Common myeloid progenitor, CD34-positive (primary cell): ENCODE measurements around the gene ZNF746.

Source experiments
- CTCF ChIA-PET: fragments of 350-600 bp; sonication (Branson Sonifier 250); formaldehyde crosslinking; loops from one replicate; lab custom pipeline; 2021; ENCODE audit warnings: antibody characterized with exemption; lab: Charles Lee
- POLR2A ChIA-PET: fragments of 350-600 bp; sonication (Branson Sonifier 250); formaldehyde crosslinking; loops from one replicate; lab custom pipeline; 2021; ENCODE audit warnings: antibody characterized with exemption; lab: Charles Lee
- DNase-seq, 3 donors: peaks; one replicate each; pipeline versions ENCODE4 v3.0.0 to v3.0.0-alpha.2; 2013
- H3K27ac ChIP-seq, 2 experiments: 1 replicate in 1 of 2; 2 replicates in 1 of 2; pipeline ENCODE4 v1.7.0; 2013; ENCODE audit warnings: inconsistent platforms in 2 of 2, low read length in 2 of 2, mild to moderate bottlenecking in 2 of 2, low read depth in 1 of 2, moderate library complexity in 1 of 2; ENCODE audit not compliant: severe bottlenecking in 2 of 2, insufficient read depth in 1 of 2, poor library complexity in 1 of 2
- H3K27me3 ChIP-seq, 5 experiments: replicated peaks in 2 of 5; 1 replicate in 3 of 5; 2 replicates in 2 of 5; pipeline versions ENCODE4 v1.6.1 to v1.7.0; 2013; ENCODE audit warnings: low read length in 4 of 5, mild to moderate bottlenecking in 2 of 5, moderate library complexity in 2 of 5, inconsistent platforms in 1 of 5; ENCODE audit not compliant: insufficient read depth in 5 of 5, control insufficient read depth in 4 of 5
- H3K36me3 ChIP-seq, 4 experiments: 1 replicate in 2 of 4; 2 replicates in 2 of 4; pipeline versions ENCODE4 v1.6.1 to v1.7.0; 2013; ENCODE audit warnings: low read length in 3 of 4, control low read depth in 1 of 4, mild to moderate bottlenecking in 1 of 4; ENCODE audit not compliant: control insufficient read depth in 4 of 4, insufficient read depth in 4 of 4
- H3K4me1 ChIP-seq, 4 experiments: 1 replicate in 3 of 4; 2 replicates in 1 of 4; pipeline versions ENCODE4 v1.6.1 to v1.7.1; 2013; ENCODE audit warnings: low read length in 3 of 4, mild to moderate bottlenecking in 3 of 4, control low read depth in 1 of 4, inconsistent platforms in 1 of 4, moderate library complexity in 1 of 4; ENCODE audit not compliant: control insufficient read depth in 4 of 4, insufficient read depth in 4 of 4; ENCODE audit errors: control extremely low read depth in 1 of 4
- H3K4me3 ChIP-seq, 7 experiments: 1 replicate in 4 of 7; 2 replicates in 3 of 7; pipeline versions ENCODE4 v1.5.1 to v1.7.0; 2013; ENCODE audit warnings: mild to moderate bottlenecking in 7 of 7, low read length in 6 of 7, moderate library complexity in 6 of 7, inconsistent platforms in 2 of 7, low read depth in 2 of 7, control low read depth in 1 of 7; ENCODE audit not compliant: insufficient read depth in 4 of 7, control insufficient read depth in 1 of 7; ENCODE audit errors: extremely low read depth in 1 of 7
- H3K9me3 ChIP-seq, 5 experiments: 1 replicate in 4 of 5; 2 replicates in 1 of 5; pipeline versions ENCODE4 v1.6.1 to v1.7.1; 2013; ENCODE audit warnings: low read length in 4 of 5, mild to moderate bottlenecking in 2 of 5, inconsistent platforms in 1 of 5, low read depth in 1 of 5, moderate library complexity in 1 of 5; ENCODE audit not compliant: control insufficient read depth in 4 of 5, insufficient read depth in 2 of 5; ENCODE audit errors: control extremely low read depth in 1 of 5
- WGBS: methylation state at CpG from one replicate; pipeline ENCODE4 v1.1.5; 2013; ENCODE audit not compliant: insufficient coverage; 5-methylcytosine and 5-hydroxymethylcytosine counted together

Gene ZNF746

DNA sequence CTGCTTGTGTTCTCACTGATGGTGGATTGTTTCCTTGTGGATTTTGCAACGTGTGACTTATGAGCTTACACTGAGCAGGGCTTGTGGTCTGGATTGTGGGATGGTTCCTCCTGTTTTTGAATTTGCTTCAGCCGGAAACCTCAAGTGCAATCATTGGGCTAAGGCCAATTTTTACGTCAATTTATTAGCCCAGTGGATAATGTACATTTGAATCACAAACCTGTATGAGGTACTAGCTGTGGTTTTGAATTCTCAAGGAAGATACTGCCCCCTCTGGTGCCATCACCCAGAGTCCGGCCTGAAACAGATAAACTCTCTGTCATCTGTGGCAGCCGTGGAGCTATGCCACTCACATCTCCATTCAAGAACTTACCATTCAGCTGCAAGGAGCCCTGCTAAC, 29.4 kb downstream of the ZNF746 start:
- H3K27me3 ChIP-seq, result no peaks in the 10 kb centered on the region
- peaks cover 5 to 17% (median 12%) of the 10 kb centered on the region in 4 experiments for H3K36me3 ChIP-seq
- no peaks in the 10 kb centered on the region for H3K4me1 ChIP-seq
- ChIA-PET CTCF (no interaction called here), POLR2A (no interaction called here)
- H3K27ac ChIP-seq, result no peak overlapping the region
- H3K9me3 ChIP-seq, result peaks cover 0 to 16% (median 0%) of the 10 kb centered on the region in 5 experiments
- H3K4me3 ChIP-seq, result no peak overlapping the region
- no peak for DNase-seq
- 91% methylated on average over 5 of the region's 5 CpGs for WGBS

- peaks cover 0 to 16% (median 0%) of the 10 kb centered on the region in 5 experiments for H3K9me3 ChIP-seq
- no peak overlapping the region for H3K27ac ChIP-seq
- DNase-seq, result no peak
- ChIA-PET POLR2A (interaction anchor here (0.7 kb wide), 1 partner anchor 145 kb away, joined by 4 read pairs; no protein-coding TSS in a partner anchor), CTCF (interaction anchor here (0.6 to 1.4 kb wide), 3 partner anchors 8 to 13 kb away, joined by 3 to 4 read pairs (median 4); no protein-coding TSS in a partner anchor)
- no peak overlapping the region for H3K4me3 ChIP-seq
- peaks cover 2 to 10% (median 8%) of the 10 kb centered on the region in 4 experiments for H3K36me3 ChIP-seq
- no CpG with 5 or more reads among the region's 1 CpG for WGBS
- no peaks in the 10 kb centered on the region for H3K4me1 ChIP-seq
- no peaks in the 10 kb centered on the region for H3K27me3 ChIP-seq
Observed at GRCh38 chr7:149467321-149467859, 30.2 kb downstream of the ZNF746 start.

GRCh38 chr7:149466364-149466763, 31.2 kb downstream of the ZNF746 start:
- Histone ChIP-seq H3K27me3 (no peaks in the 10 kb centered on the region), H3K4me3 (no peak overlapping the region), H3K36me3 (peaks cover 0 to 5% (median 4%) of the 10 kb centered on the region in 4 experiments), H3K27ac (no peak overlapping the region), H3K4me1 (peaks cover 0 to under 1% (median 0%) of the 10 kb centered on the region in 4 experiments), H3K9me3 (peaks cover 0 to 16% (median 0%) of the 10 kb centered on the region in 5 experiments)
- ChIA-PET POLR2A (no interaction called here), CTCF (interaction anchor here (1.4 kb wide), 1 partner anchor 9 kb away, joined by 4 read pairs; no protein-coding TSS in a partner anchor)
- DNase-seq, result no peak

DNA sequence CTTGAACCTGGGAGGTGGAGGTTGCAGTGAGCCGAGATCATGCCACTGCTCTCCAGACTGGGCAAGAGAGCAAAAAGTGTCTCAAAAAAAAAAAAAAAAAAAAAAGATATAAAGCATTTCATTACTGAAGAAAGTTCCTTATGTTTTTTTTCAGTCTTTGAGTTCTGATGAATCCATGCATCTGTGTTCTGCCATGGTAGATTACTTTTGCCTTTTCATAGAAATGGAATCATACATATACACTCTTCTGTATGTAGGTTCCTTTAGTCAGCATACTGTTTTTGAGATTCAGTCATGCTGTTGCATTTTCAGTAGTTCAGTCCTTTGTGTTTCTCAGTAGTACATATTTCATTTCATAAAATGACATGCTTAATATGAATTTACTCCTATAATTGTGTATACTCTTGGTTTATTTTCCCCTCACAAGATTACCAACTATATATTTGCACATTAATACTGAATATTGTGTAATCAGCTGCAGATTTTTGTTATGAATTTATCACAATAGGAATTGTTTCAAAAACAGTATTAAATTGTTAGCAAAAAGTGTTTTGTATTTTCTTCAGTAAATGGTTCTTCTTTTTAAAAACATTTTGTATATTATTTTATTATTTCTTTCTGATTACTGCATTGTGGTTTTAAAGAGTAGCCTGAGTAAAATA, 34.0 kb downstream of the ZNF746 start:
- WGBS, result no CpG with 5 or more reads among the region's 1 CpG
- Histone ChIP-seq H3K27ac (no peak overlapping the region), H3K9me3 (peaks cover 0 to 16% (median 0%) of the 10 kb centered on the region in 5 experiments), H3K4me1 (peaks cover 5 to 15% (median 14%) of the 10 kb centered on the region in 4 experiments), H3K4me3 (no peak overlapping the region), H3K27me3 (no peaks in the 10 kb centered on the region), H3K36me3 (no peaks in the 10 kb centered on the region)
- CTCF ChIA-PET, result no interaction called here
- POLR2A ChIA-PET, result no interaction called here
- DNase-seq, result no peak

GRCh38 chr7:149462101-149462520, 35.5 kb downstream of the ZNF746 start:
- Histone ChIP-seq H3K4me1 (peaks cover 5 to 22% (median 17%) of the 10 kb centered on the region in 4 experiments), H3K36me3 (no peaks in the 10 kb centered on the region), H3K27ac (no peak overlapping the region), H3K9me3 (peaks cover 0 to 13% (median 0%) of the 10 kb centered on the region in 5 experiments), H3K4me3 (no peak overlapping the region), H3K27me3 (no peaks in the 10 kb centered on the region)
- ChIA-PET CTCF (no interaction called here), POLR2A (no interaction called here)
- DNase-seq, result peak in 1 of 3 donors; percentile 10
- WGBS, result 92% methylated on average over 8 of the region's 9 CpGs

DNA sequence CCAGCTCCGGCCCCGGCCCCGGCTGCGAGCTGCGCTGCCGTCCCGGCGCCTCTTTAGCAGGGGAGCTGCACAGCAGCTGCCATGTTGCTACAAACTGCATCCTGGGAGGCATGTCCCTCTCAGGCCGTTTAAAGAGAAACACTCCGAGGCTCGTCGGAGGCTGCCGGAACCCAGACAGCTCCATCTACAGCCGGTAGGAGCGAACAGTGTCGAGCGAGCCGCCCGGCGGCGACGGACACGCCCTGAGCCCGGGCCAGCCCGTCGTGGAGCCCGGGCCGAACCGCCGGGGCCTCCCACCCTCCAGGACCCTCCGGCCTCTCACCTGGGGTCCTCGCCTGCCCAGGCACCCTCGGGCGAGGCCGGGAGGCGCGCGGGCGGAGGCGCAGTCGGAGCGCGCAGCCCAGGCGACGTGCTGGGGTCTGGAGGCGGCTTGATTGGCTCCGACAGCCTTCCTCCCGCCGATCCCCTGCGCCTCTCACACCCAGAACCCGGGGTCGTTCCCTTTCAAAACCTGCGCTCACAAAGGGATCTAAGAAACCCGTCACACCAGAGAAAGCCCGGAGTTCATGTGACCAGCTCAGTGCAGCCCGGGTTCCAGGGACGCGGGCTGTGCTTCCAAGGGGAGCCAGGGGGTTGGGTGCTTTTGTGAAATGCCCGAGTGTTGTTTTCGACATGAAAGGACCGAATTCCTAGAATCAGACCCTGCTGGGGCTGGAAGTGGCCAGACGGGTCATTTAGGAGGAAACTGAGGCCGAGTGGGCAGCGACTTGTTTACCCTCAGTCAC, 36.9 kb downstream of the ZNF746 start, which contains the start of gene ZNF777:
Gene ZNF777 (minus strand): TSS at position 570 of the 785 bp plus-strand sequence. CDS start 5,040 bp downstream, outside the sequence.
- peaks cover 0 to 12% (median 5%) of the 10 kb centered on the region in 4 experiments for H3K36me3 ChIP-seq
- POLR2A ChIA-PET, result interaction anchor here (0.6 kb wide), 1 partner anchor 164 kb away, joined by 3 read pairs; no protein-coding TSS in a partner anchor
- H3K27me3 ChIP-seq, result no peaks in the 10 kb centered on the region
- CTCF ChIA-PET, result interaction anchor here (0.8 to 2.5 kb wide), 9 partner anchors 14 to 335 kb away, joined by 3 to 8 read pairs (median 4); no protein-coding TSS in a partner anchor
- peak within 1 kb of the TSS in 1 of 2 experiments; percentile 43 for H3K27ac ChIP-seq
- no peaks in the 10 kb centered on the region for H3K9me3 ChIP-seq
- DNase-seq, result peak; percentile 85 to 94 (median 91)
- peaks cover 5 to 22% (median 17%) of the 10 kb centered on the region in 4 experiments for H3K4me1 ChIP-seq
- under 1% methylated on average over 48 of the region's 64 CpGs for WGBS
- peak within 1 kb of the TSS; percentile 50 to 89 (median 78) for H3K4me3 ChIP-seq
